Right lobe of liver (tissue), 4 donors: ENCODE results near the gene SOST.

Source experiments
- CTCF ChIP-seq, 4 donors: fragments of 200-600 bp in 3 of 4; fragments of 450-650 bp in 1 of 4; IDR thresholded peaks; one replicate each; pipeline versions ENCODE4 v1.5.1 to v1.8.0; 2016 to 2022; ENCODE audit warnings: antibody characterized with exemption in 4 of 4, mild to moderate bottlenecking in 2 of 4
- POLR2A ChIP-seq: fragments of 450-650 bp; IDR thresholded peaks from one replicate; pipeline ENCODE4 v1.6.1; 2017; ENCODE audit warnings: antibody characterized with exemption, mild to moderate bottlenecking
- donor health status: DM: no; HTN: no; CAD: no.
- donor health status: DM: no; HTN: no; CAD: no.
- donor health status: DM: no; HTN: yes; CAD: no.

GRCh38 chr17:43758497-43759174 is at the start of gene SOST:
- TF ChIP-seq CTCF (IDR thresholded peaks at IDR 0.05), result no peak
- no peak for TF ChIP-seq POLR2A
